ENCODE data around the gene B3GALNT1. TPM values are rescaled to one million over a fixed set of nuclear protein-coding genes. Genes with fewer than 3 reads are reported as not detected.

Gene B3GALNT1
- total RNA-seq, 1 experiment from 2014 or later: 13.2 TPM

GRCh38 chr3:161043336-161044035, 61.7 kb downstream of the B3GALNT1 start:
- Histone ChIP-seq H2AK5ac (ENCODE audit: insufficient read length, low read length) (no peak overlapping the region), H2BK15ac (ENCODE audit: low read depth, low read length) (no peak overlapping the region), H4K20me1 (ENCODE audit: control insufficient read depth, insufficient read depth, insufficient read length) (no peaks in the 10 kb centered on the region), H3K79me2 (ENCODE audit: insufficient read depth, low read length) (no peaks in the 10 kb centered on the region), H3K9ac (ENCODE audit: extremely low read depth, insufficient read length, low read length) (no peak overlapping the region), H3K79me1 (ENCODE audit: insufficient read depth, low read depth, low read length, poor library complexity, severe bottlenecking) (no peaks in the 10 kb centered on the region), H4K5ac (ENCODE audit: insufficient read length, low read depth, low read length) (no peak overlapping the region), H3K4me2 (ENCODE audit: insufficient read depth, insufficient read length, low read length) (no peak overlapping the region), H2BK5ac (ENCODE audit: insufficient read length, low read length) (no peak overlapping the region), H3K27me3 (ENCODE audit: insufficient read depth, low read length) (no peaks in the 10 kb centered on the region), H3K9me3 (ENCODE audit: control insufficient read depth, low read depth, low read length) (no peaks in the 10 kb centered on the region), H3K27ac (ENCODE audit: insufficient read length, low read depth, low read length) (no peak overlapping the region), H4K91ac (ENCODE audit: insufficient read length, low read depth, low read length) (no peak overlapping the region), H3K4me1 (ENCODE audit: insufficient read depth, low read length) (no peaks in the 10 kb centered on the region), H3K4ac (ENCODE audit: low read depth, low read length) (no peak overlapping the region), H3K56ac (ENCODE audit: insufficient read length, low read depth, low read length) (no peak overlapping the region), H3T11ph (ENCODE audit: low read length) (no peak overlapping the region), H2BK12ac (ENCODE audit: insufficient read length, low read depth, low read length) (no peak overlapping the region), H4K8ac (replicated peaks; ENCODE audit: insufficient read length, low read depth, low read length) (no peak overlapping the region), H2AFZ (ENCODE audit: low read length) (no peak overlapping the region), H3K23me2 (ENCODE audit: insufficient read length, low read depth, low read length, poor library complexity, severe bottlenecking) (no peaks in the 10 kb centered on the region), H3K23ac (ENCODE audit: insufficient read length, low read depth, low read length) (no peak overlapping the region), H2BK20ac (ENCODE audit: low read depth, low read length, poor library complexity, severe bottlenecking) (no peak overlapping the region), H2BK120ac (ENCODE audit: low read depth, low read length, poor library complexity, severe bottlenecking) (no peak overlapping the region), H3K14ac (ENCODE audit: insufficient read depth, low read length) (no peak overlapping the region), H3K18ac (ENCODE audit: insufficient read length, low read depth, low read length) (no peak overlapping the region)
- WGBS (ENCODE audit: extremely low coverage, insufficient read length, low lambda C conversion rate): no CpG with 5 or more reads among the region's 5 CpGs
- no peaks in the 10 kb centered on the region for H3K27me3 Mint-ChIP-seq (ENCODE audit: low read depth)
- TF ChIP-seq, protein P1, sequence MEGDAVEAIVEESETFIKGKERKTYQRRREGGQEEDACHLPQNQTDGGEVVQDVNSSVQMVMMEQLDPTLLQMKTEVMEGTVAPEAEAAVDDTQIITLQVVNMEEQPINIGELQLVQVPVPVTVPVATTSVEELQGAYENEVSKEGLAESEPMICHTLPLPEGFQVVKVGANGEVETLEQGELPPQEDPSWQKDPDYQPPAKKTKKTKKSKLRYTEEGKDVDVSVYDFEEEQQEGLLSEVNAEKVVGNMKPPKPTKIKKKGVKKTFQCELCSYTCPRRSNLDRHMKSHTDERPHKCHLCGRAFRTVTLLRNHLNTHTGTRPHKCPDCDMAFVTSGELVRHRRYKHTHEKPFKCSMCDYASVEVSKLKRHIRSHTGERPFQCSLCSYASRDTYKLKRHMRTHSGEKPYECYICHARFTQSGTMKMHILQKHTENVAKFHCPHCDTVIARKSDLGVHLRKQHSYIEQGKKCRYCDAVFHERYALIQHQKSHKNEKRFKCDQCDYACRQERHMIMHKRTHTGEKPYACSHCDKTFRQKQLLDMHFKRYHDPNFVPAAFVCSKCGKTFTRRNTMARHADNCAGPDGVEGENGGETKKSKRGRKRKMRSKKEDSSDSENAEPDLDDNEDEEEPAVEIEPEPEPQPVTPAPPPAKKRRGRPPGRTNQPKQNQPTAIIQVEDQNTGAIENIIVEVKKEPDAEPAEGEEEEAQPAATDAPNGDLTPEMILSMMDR (conservative IDR thresholded peaks at IDR 0.05): no peak
- H3K9me3 Mint-ChIP-seq: peaks cover 5 to 10% of the 10 kb centered on the region in 2 experiments; a peak in 2 of 5 replicates
- no peak for DNase-seq
- H3K27ac Mint-ChIP-seq: no peak overlapping the region
- H3K4me1 Mint-ChIP-seq: peaks cover 15 to 16% of the 10 kb centered on the region in 2 experiments
- no peak overlapping the region for H3K4me3 Mint-ChIP-seq
- H3K36me3 Mint-ChIP-seq (ENCODE audit: insufficient read depth in 1 of 3, low read depth in 3 of 3): peaks cover 7 to 18% (median 10%) of the 10 kb centered on the region in 3 experiments; a peak in 5 of 7 replicates

Data from H9 (cell line).